Adrenal gland (tissue), 19 donors: ENCODE data around the gene CCPG1. TPM values are rescaled to one million over a fixed set of nuclear protein-coding genes. Genes with fewer than 3 reads are reported as not detected.
"Not testable (repeated sequence)": the region's sequence is repeated elsewhere in the genome, so short reads cannot be mapped to it uniquely, and the experiment has no call there.

Experiments
- DNase-seq, 7 donors: peaks; one replicate each; pipeline ENCODE4 v3.0.0-alpha.2; 2019 to 2020
- H3K27ac ChIP-seq, 5 donors: fragments of 200-600 bp; sonication (generic) in 4 of 5; 1 replicate in 3 of 5; 2 replicates in 2 of 5; pipeline versions ENCODE4 v1.5.1 to v1.8.0; 2016 to 2020; ENCODE audit warnings: mild to moderate bottlenecking in 1 of 5
- H3K27me3 ChIP-seq: fragments of 200-600 bp; 2 replicates; pipeline ENCODE4 v1.8.0; 2021
- H3K36me3 ChIP-seq, 2 donors: fragments of 200-600 bp; replicated peaks in 1 of 2; 1 replicate in 1 of 2; 2 replicates in 1 of 2; pipeline versions ENCODE4 v1.5.1 to v1.8.0; 2018 to 2022
- H3K4me1 ChIP-seq, 2 donors: fragments of 200-600 bp; replicated peaks in 1 of 2; 1 replicate in 1 of 2; 2 replicates in 1 of 2; pipeline versions ENCODE4 v1.5.1 to v1.8.0; 2018 to 2021
- H3K4me3 ChIP-seq, 4 donors: fragments of 200-600 bp; sonication (generic) in 3 of 4; one replicate each; pipeline ENCODE4 v1.5.1; 2016 to 2018
- H3K9me3 ChIP-seq, 3 donors: fragments of 200-600 bp; sonication (generic) in 1 of 3; replicated peaks in 1 of 3; 1 replicate in 2 of 3; 2 replicates in 1 of 3; pipeline versions ENCODE4 v1.5.1 to v1.8.0; 2016 to 2021
- CTCF ChIP-seq, 6 experiments: fragments of 450-650 bp in 4 of 6; fragments of 200-600 bp in 2 of 6; sonication (generic) in 1 of 6; IDR thresholded peaks; 1 replicate in 5 of 6; 2 replicates in 1 of 6; pipeline versions ENCODE4 v1.5.1 to v1.8.0; 2016 to 2021; ENCODE audit warnings: antibody characterized with exemption in 6 of 6, mild to moderate bottlenecking in 2 of 6, moderate library complexity in 1 of 6
- POLR2A ChIP-seq, 2 donors: fragments of 450-650 bp; IDR thresholded peaks; one replicate each; pipeline ENCODE4 v1.6.1; 2017; ENCODE audit warnings: antibody characterized with exemption in 2 of 2, mild to moderate bottlenecking in 2 of 2, moderate library complexity in 1 of 2
- WGBS, 4 donors: extraction: QIAGEN DNeasy Blood & Tissue Kit in 2 of 4; methylation state at CpG; one replicate each; pipeline versions ENCODE4 v1.1.5 to v1.1.7; 2013 to 2017; 5-methylcytosine and 5-hydroxymethylcytosine counted together
- intact Hi-C, 2 donors: fragments of 100-400 bp; cut with DNase I; formaldehyde crosslinking; loops; one replicate each; pipeline versions ENCODE4 v1.14.1 to v1.15.0; 2022 to 2023
- long read RNA-seq, 10 donors: library from polyadenylated mRNA in 3 of 10; unstranded in 2 of 10; stranded (forward) in 1 of 10; transcript quantifications; one replicate each; pipeline ENCODE4 v2.0.0 and lab custom pipeline, GENCODE V29; 2021 to 2026
- polyA plus RNA-seq, 3 donors: library from polyadenylated mRNA; stranded (reverse); fragments of 200-250 nt in 2 of 3; fragments of 350-450 nt in 1 of 3; fragmentation: Illumina TruSeq in 1 of 3; extraction: RNeasy Lipid Tissue Mini Kit (QIAGEN cat#74804) in 1 of 3; gene quantifications; one replicate each; pipeline ENCODE4 v1.2.3, GENCODE V29; 2013 to 2014
- total RNA-seq, 9 donors: library from RNA; depleted of rRNA in 4 of 9; stranded (reverse); fragments of >200 nt in 4 of 9; fragments of 120-200 nt in 1 of 9; fragmentation: NEBNext Ultra II Directional in 1 of 9; extraction: Animal tissue kit (Norgen Biotek cat#: 25700) in 1 of 9; gene quantifications; one replicate each; pipeline versions ENCODE4 v1.1.0 to v1.2.4, GENCODE V29; 2013 to 2023
- donor health status: healthy with polysubstance abuse.
- donor health status: Bipolar disorder and iron deficiency.
- donor health status: DM: yes; HTN: yes; CAD: no.
- donor health status: DM: no; HTN: no; CAD: no.
- donor health status: DM: no; HTN: no; CAD: no.
- donor health status: DM: yes; HTN: yes; CAD: no.

CCPG1 gene
- total RNA-seq (10 to 100 TPM; 44.4 to 85.7 (median 71.2) TPM), polyA plus RNA-seq (100 to 1,000 TPM in 1 of 3 donors, 10 to 100 TPM in 2; 19.5 to 102 (median 21.6) TPM)
- long read RNA-seq, donor 1, full-length matches to known transcripts = 27 of 27 reads
- long read RNA-seq, donor 1, partial matches to known transcripts = 0 of 27 reads
- long read RNA-seq, donor 1, other reads (novel, unspliced or antisense) = 0 of 27 reads
- long read RNA-seq, donor 2, full-length matches to known transcripts = 21 of 26 reads
- long read RNA-seq, donor 2, partial matches to known transcripts = 5 of 26 reads
- long read RNA-seq, donor 2, other reads (novel, unspliced or antisense) = 0 of 26 reads
- long read RNA-seq, donor 3, full-length matches to known transcripts = 21 of 21 reads
- long read RNA-seq, donor 3, partial matches to known transcripts = 0 of 21 reads
- long read RNA-seq, donor 3, other reads (novel, unspliced or antisense) = 0 of 21 reads
- long read RNA-seq, donor 4, full-length matches to known transcripts = 76 of 84 reads
- long read RNA-seq, donor 4, partial matches to known transcripts = 3 of 84 reads
- long read RNA-seq, donor 4, other reads (novel, unspliced or antisense) = 5 of 84 reads
- long read RNA-seq, donor 5, full-length matches to known transcripts = 110 of 121 reads
- long read RNA-seq, donor 5, partial matches to known transcripts = 5 of 121 reads
- long read RNA-seq, donor 5, other reads (novel, unspliced or antisense) = 6 of 121 reads
- long read RNA-seq, donor 6, full-length matches to known transcripts = 29 of 39 reads
- long read RNA-seq, donor 6, partial matches to known transcripts = 6 of 39 reads
- long read RNA-seq, donor 6, other reads (novel, unspliced or antisense) = 4 of 39 reads
- long read RNA-seq, donor 7, full-length matches to known transcripts = 9 of 9 reads
- long read RNA-seq, donor 7, partial matches to known transcripts = 0 of 9 reads
- long read RNA-seq, donor 7, other reads (novel, unspliced or antisense) = 0 of 9 reads
- long read RNA-seq, donor 8, full-length matches to known transcripts = 16 of 16 reads
- long read RNA-seq, donor 8, partial matches to known transcripts = 0 of 16 reads
- long read RNA-seq, donor 8, other reads (novel, unspliced or antisense) = 0 of 16 reads
- long read RNA-seq, donor 9, full-length matches to known transcripts = 13 of 13 reads
- long read RNA-seq, donor 9, partial matches to known transcripts = 0 of 13 reads
- long read RNA-seq, donor 9, other reads (novel, unspliced or antisense) = 0 of 13 reads
- long read RNA-seq, donor 10, full-length matches to known transcripts = 6 of 31 reads
- long read RNA-seq, donor 10, partial matches to known transcripts = 25 of 31 reads
- long read RNA-seq, donor 10, other reads (novel, unspliced or antisense) = 0 of 31 reads

GRCh38 chr15:55408012-55408928, at the start of gene CCPG1, which contains the start of gene PIERCE2:
TSS of gene CCPG1 (minus strand) at chr15:55408359. CDS start at chr15:55389424, 18,935 bp downstream.
TSS of gene PIERCE2 (plus strand) at chr15:55408495. CDS start at chr15:55408769, 274 bp downstream.
- Histone ChIP-seq H3K4me3 (peak within 1 kb of the TSS; percentile 69 to 96 (median 85)), H3K4me1 (peaks cover 7 to 29% of the 10 kb centered on the region in 2 donors), H3K27me3 (no peaks in the 10 kb centered on the region), H3K36me3 (no peaks in the 10 kb centered on the region), H3K9me3 (no peaks in the 10 kb centered on the region), H3K27ac (peak within 1 kb of the TSS; percentile 82 to 98 (median 96))
- DNase-seq = peak; percentile 90 to 96 (median 93)
- intact Hi-C loops = no loop called here
- TF ChIP-seq POLR2A (IDR thresholded peaks at IDR 0.05) (peak; percentile 86 to 94), CTCF (IDR thresholded peaks at IDR 0.05) (peak; percentile 86 to 98 (median 92))
- whole genome bisulfite sequencing, 4 donors = 0 to 1% (median 0%) methylated on average over 28 to 70 of the region's 70 CpGs

- no peak for DNase-seq
- Histone ChIP-seq H3K27me3 (no peaks in the 10 kb centered on the region), H3K9me3 (no peaks in the 10 kb centered on the region), H3K27ac (no peak overlapping the region), H3K4me3 (no peak overlapping the region), H3K4me1 (no peaks in the 10 kb centered on the region), H3K36me3 (no peaks in the 10 kb centered on the region)
- TF ChIP-seq POLR2A (IDR thresholded peaks at IDR 0.05) (no peak), CTCF (IDR thresholded peaks at IDR 0.05) (no peak)
- WGBS, 4 donors = 88 to 97% (median 90%) methylated on average over 4 to 5 of the region's 5 CpGs
- intact Hi-C loops = no loop called here
These were observed 49.4 kb upstream of the CCPG1 start for GRCh38 chr15:55457401-55458022.

- H3K27me3 ChIP-seq, intact Hi-C loops, H3K4me3 ChIP-seq, H3K4me1 ChIP-seq, H3K9me3 ChIP-seq, H3K27ac ChIP-seq, H3K36me3 ChIP-seq, DNase-seq: not testable (repeated sequence)
- 88 to 100% (median 95%) methylated on average over 5 to 19 of the region's 19 CpGs for WGBS, 4 donors
These were observed 38.9 kb upstream of the CCPG1 start for GRCh38 chr15:55447030-55447394.

GRCh38 chr15:55446379-55447029, 38.3 kb upstream of the CCPG1 start:
- H3K27me3 ChIP-seq, H3K4me3 ChIP-seq, H3K9me3 ChIP-seq, H3K27ac ChIP-seq, H3K36me3 ChIP-seq, intact Hi-C loops, H3K4me1 ChIP-seq, DNase-seq: not testable (repeated sequence)
- 90 to 99% (median 94%) methylated on average over 8 to 37 of the region's 41 CpGs for WGBS, 4 donors

- H3K4me3 ChIP-seq, H3K4me1 ChIP-seq, intact Hi-C loops, H3K27ac ChIP-seq, H3K36me3 ChIP-seq, H3K27me3 ChIP-seq, DNase-seq, H3K9me3 ChIP-seq: not testable (repeated sequence)
- WGBS, 4 donors = 87 to 93% (median 91%) methylated on average over 6 to 27 of the region's 27 CpGs
These were observed 37.8 kb upstream of the CCPG1 start for GRCh38 chr15:55445936-55446335.

- H3K36me3 ChIP-seq, H3K4me3 ChIP-seq, H3K27ac ChIP-seq, H3K27me3 ChIP-seq, H3K9me3 ChIP-seq, H3K4me1 ChIP-seq, DNase-seq, intact Hi-C loops: not testable (repeated sequence)
- WGBS, 4 donors = 92 to 98% (median 94%) methylated on average over 5 to 15 of the region's 15 CpGs
These were observed 35.0 kb upstream of the CCPG1 start for GRCh38 chr15:55443141-55443540.
